Ovary (tissue), 3 donors: ENCODE measurements around the gene CACNA1C.

Source experiments
- CTCF ChIP-seq, 3 donors: fragments of 450-650 bp in 2 of 3; fragments of 200-600 bp in 1 of 3; IDR thresholded peaks; one replicate each; pipeline versions ENCODE4 v1.5.1 to v1.8.0; 2016 to 2022; ENCODE audit warnings: antibody characterized with exemption in 3 of 3, mild to moderate bottlenecking in 1 of 3
- EP300 ChIP-seq: sonication (generic); formaldehyde crosslinking; IDR thresholded peaks from one replicate; pipeline ENCODE4 v1.6.1; 2017; ENCODE audit warnings: antibody characterized with exemption
- POLR2A ChIP-seq: fragments of 450-650 bp; IDR thresholded peaks from one replicate; pipeline ENCODE4 v1.6.1; 2017; ENCODE audit warnings: antibody characterized with exemption, mild to moderate bottlenecking, moderate library complexity
- donor health status: DM: no; HTN: no; CAD: no.

- TF ChIP-seq POLR2A: no peak
- TF ChIP-seq CTCF (IDR thresholded peaks at IDR 0.05): no peak
- no peak for TF ChIP-seq EP300
Observed at GRCh38 chr12:2737656-2738241, 685.0 kb downstream of the CACNA1C start.
